Natural killer cell (primary cell): ENCODE measurements around the gene CREG1. TPM values are rescaled to one million over a fixed set of nuclear protein-coding genes. Genes with fewer than 3 reads are reported as not detected.

Source experiments
- ATAC-seq, 3 donors: fragments of 150-1000 bp in 2 of 3; fragments of 200-7000 bp in 1 of 3; cut with Tn5 transposase; 1 replicate in 1 of 3; 2 replicates in 2 of 3; pipeline ENCODE4 v1.10.0; 2021; ENCODE audit warnings: mild to moderate bottlenecking in 2 of 3, moderate library complexity in 2 of 3
- DNase-seq, 2 donors: peaks; one replicate each; pipeline versions ENCODE4 v3.0.0 to v3.0.0-alpha.2; 2013 to 2021; ENCODE audit warnings: mixed read lengths in 1 of 2
- H3K27ac ChIP-seq: one replicate; pipeline ENCODE4 v1.5.1; 2013; ENCODE audit warnings: mild to moderate bottlenecking, low read length
- H3K27me3 ChIP-seq: one replicate; pipeline ENCODE4 v1.6.1; 2013; ENCODE audit warnings: low read length; ENCODE audit not compliant: control insufficient read depth, insufficient read depth
- H3K36me3 ChIP-seq: one replicate; pipeline ENCODE4 v1.6.1; 2013; ENCODE audit warnings: low read length; ENCODE audit not compliant: control insufficient read depth, insufficient read depth
- H3K4me1 ChIP-seq: one replicate; pipeline ENCODE4 v1.6.1; 2013; ENCODE audit warnings: low read length; ENCODE audit not compliant: control insufficient read depth, insufficient read depth
- H3K4me3 ChIP-seq: one replicate; pipeline ENCODE4 v1.5.1; 2013; ENCODE audit warnings: low read length
- H3K9me3 ChIP-seq: one replicate; pipeline ENCODE4 v1.6.1; 2013; ENCODE audit warnings: low read length; ENCODE audit not compliant: control insufficient read depth, insufficient read depth
- H3K27ac Mint-ChIP-seq, 2 donors: one replicate each; pipeline ENCODE4 v1.8.0; 2022; ENCODE audit warnings: mild to moderate bottlenecking in 2 of 2, mixed read lengths in 2 of 2, moderate library complexity in 1 of 2
- H3K27me3 Mint-ChIP-seq, 2 donors: one replicate each; pipeline ENCODE4 v1.8.0; 2022; ENCODE audit warnings: low read depth in 2 of 2, mixed read lengths in 2 of 2
- H3K36me3 Mint-ChIP-seq: one replicate; pipeline ENCODE4 v1.8.0; 2022; ENCODE audit warnings: mixed read lengths
- H3K4me1 Mint-ChIP-seq, 2 donors: one replicate each; pipeline ENCODE4 v1.8.0; 2022; ENCODE audit warnings: mixed read lengths in 2 of 2
- H3K4me3 Mint-ChIP-seq: one replicate; pipeline ENCODE4 v1.8.0; 2022; ENCODE audit warnings: mild to moderate bottlenecking, moderate library complexity, mixed read lengths
- H3K9me3 Mint-ChIP-seq, 2 donors: one replicate each; pipeline ENCODE4 v1.8.0; 2022; ENCODE audit warnings: mixed read lengths in 2 of 2
- CTCF ChIP-seq: fragments of 200-600 bp; IDR thresholded peaks from one replicate; pipeline ENCODE4 v1.8.0; 2022; ENCODE audit warnings: antibody characterized with exemption
- WGBS: methylation state at CpG from one replicate; pipeline ENCODE4 v1.1.7; 2013; ENCODE audit warnings: missing lambda C conversion rate; ENCODE audit not compliant: insufficient coverage; 5-methylcytosine and 5-hydroxymethylcytosine counted together
- intact Hi-C: fragments of 100-400 bp; cut with micrococcal nuclease; formaldehyde crosslinking; loops from one replicate; pipeline ENCODE4 v1.14.2; 2022
- total RNA-seq, 4 donors: library from RNA; stranded (reverse); fragments of 120-200 nt in 1 of 4; gene quantifications; one replicate each; pipeline versions ENCODE4 v1.2.3 to v1.2.4, GENCODE V29; 2013 to 2022

Gene CREG1
- total RNA-seq, 3 donors from 2014 or later (not counting 1 experiment from before 2014, with no cell fraction given), result 6.7 to 15.8 (median 8.9) TPM

DNA sequence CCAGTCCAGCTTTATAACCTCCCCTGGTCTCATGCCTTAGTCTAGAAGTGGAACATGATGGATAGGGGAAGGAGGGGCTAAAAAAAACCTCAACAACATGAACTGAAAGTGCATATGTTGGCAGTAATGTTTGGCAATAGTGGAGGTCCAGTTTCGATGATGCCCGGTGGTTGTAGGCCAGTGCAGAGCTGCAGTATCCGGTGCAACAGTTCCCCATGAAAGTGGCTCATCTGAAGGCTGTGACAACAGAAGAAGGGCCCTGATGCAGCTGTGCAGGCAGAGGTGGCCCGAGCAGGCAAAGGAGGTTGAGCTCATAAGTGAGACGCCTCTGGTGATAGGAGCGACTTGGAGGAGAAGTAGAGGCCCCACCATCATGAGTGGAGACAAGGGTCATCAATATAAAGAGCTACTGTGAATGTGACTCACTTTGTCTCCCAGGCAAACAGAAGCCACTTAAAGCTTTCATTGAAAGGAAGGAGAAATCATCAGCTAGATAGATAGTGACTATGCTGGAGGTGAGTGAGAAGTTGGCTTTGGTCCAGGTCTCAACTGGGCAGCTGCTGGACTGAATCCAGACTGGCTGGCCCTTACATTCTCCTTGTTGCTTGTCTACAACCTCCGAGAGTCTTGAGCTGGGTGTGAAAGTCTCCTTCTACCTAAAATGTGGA is 10.2 kb upstream of the CREG1 start:
- no peak for TF ChIP-seq CTCF
- H3K9me3 ChIP-seq, result no peaks in the 10 kb centered on the region
- H3K27me3 ChIP-seq, result no peaks in the 10 kb centered on the region
- 72% methylated on average over 7 of the region's 7 CpGs for WGBS
- H3K4me3 Mint-ChIP-seq, result no peak overlapping the region
- H3K4me3 ChIP-seq, result no peak overlapping the region
- H3K36me3 Mint-ChIP-seq, result no peaks in the 10 kb centered on the region
- intact Hi-C loops, result no loop called here
- no peaks in the 10 kb centered on the region for H3K36me3 ChIP-seq
- no peaks in the 10 kb centered on the region for H3K4me1 ChIP-seq
- no peaks in the 10 kb centered on the region for H3K4me1 Mint-ChIP-seq
- H3K27ac Mint-ChIP-seq, result no peak overlapping the region
- H3K27me3 Mint-ChIP-seq, result peaks cover 0 to 6% of the 10 kb centered on the region in 2 donors
- no peaks in the 10 kb centered on the region for H3K9me3 Mint-ChIP-seq
- no peak overlapping the region for H3K27ac ChIP-seq
- DNase-seq (no peak), ATAC-seq (no peak)

DNA sequence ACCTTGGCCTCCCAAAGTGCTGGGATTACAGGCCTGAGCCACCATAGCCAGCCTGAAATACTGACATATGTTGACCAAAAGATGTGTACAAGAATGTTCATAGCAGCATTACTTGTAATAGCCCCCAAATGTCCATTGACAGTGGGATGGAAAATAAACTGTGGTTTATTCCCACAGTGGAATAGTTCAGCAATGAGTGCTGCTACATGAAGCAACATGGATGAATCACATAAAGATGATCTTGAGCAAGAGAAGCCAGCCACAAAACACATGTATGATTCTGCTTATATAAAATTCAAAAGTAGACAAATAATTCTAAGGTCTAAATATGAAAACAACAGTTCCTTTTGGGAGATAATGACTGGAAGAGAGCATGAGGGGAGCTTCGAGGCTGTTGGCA is 9.1 kb upstream of the CREG1 start:
- intact Hi-C loops, result no loop called here
- no peak for TF ChIP-seq CTCF
- Mint-ChIP-seq H3K36me3 (no peaks in the 10 kb centered on the region), H3K9me3 (no peaks in the 10 kb centered on the region), H3K27ac (no peak overlapping the region), H3K4me3 (no peak overlapping the region), H3K4me1 (no peaks in the 10 kb centered on the region), H3K27me3 (peaks cover 0 to 6% of the 10 kb centered on the region in 2 donors)
- WGBS, result 78% methylated on average over 1 of the region's 1 CpG
- Histone ChIP-seq H3K27ac (no peak overlapping the region), H3K27me3 (no peaks in the 10 kb centered on the region), H3K4me3 (no peak overlapping the region), H3K36me3 (no peaks in the 10 kb centered on the region), H3K4me1 (no peaks in the 10 kb centered on the region), H3K9me3 (no peaks in the 10 kb centered on the region)
- no peak for ATAC-seq
- DNase-seq, result no peak

DNA sequence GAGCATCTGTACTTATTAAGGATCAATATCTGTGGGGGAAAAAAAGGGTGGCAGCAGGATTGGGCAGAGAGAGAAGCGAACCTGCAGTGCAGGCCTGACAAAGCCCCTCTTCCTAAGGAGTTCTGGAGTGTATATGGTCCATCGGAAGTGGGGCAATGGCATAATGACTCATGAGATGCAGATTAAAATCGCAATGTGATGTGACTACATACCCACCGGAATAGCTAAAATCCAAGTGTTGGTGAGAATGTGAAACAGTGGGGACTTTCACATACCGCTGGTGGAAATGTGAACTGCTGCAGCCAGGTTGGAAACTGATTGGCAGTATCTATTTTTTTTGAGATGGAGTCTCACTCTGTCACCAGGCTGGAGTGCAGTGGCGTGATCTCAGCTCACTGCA is 8.2 kb upstream of the CREG1 start:
- H3K27ac ChIP-seq, result no peak overlapping the region
- Mint-ChIP-seq H3K36me3 (no peaks in the 10 kb centered on the region), H3K27me3 (peaks cover 0 to 9% of the 10 kb centered on the region in 2 donors), H3K4me3 (no peak overlapping the region), H3K4me1 (no peaks in the 10 kb centered on the region), H3K27ac (no peak overlapping the region), H3K9me3 (no peaks in the 10 kb centered on the region)
- H3K9me3 ChIP-seq, result no peaks in the 10 kb centered on the region
- DNase-seq, result no peak
- no peak for ATAC-seq
- no peaks in the 10 kb centered on the region for H3K27me3 ChIP-seq
- WGBS, result 93% methylated on average over 5 of the region's 6 CpGs
- TF ChIP-seq CTCF, result no peak
- intact Hi-C loops, result no loop called here
- H3K4me1 ChIP-seq, result no peaks in the 10 kb centered on the region
- no peak overlapping the region for H3K4me3 ChIP-seq
- H3K36me3 ChIP-seq, result no peaks in the 10 kb centered on the region
